ENCODE measurements around the gene SLC26A5.

SLC26A5 gene

GRCh38 chr7:103398483-103399127 lies 47.4 kb downstream of the SLC26A5 start:
- DNase-seq: no peak

- no peak for DNase-seq
Measured at GRCh38 chr7:103396471-103396870, 49.5 kb downstream of the SLC26A5 start.

- no peak for DNase-seq
Measured at GRCh38 chr7:103395071-103395470, 50.9 kb downstream of the SLC26A5 start.

GRCh38 chr7:103394566-103394965 lies 51.4 kb downstream of the SLC26A5 start:
- no peak for DNase-seq

- no peak for DNase-seq
Measured at GRCh38 chr7:103391976-103392375, 54.0 kb downstream of the SLC26A5 start.

GRCh38 chr7:103391150-103391549 lies 54.9 kb downstream of the SLC26A5 start:
- no peak for DNase-seq

- DNase-seq: no peak
Measured at GRCh38 chr7:103389263-103389662, 56.7 kb downstream of the SLC26A5 start.

GRCh38 chr7:103388469-103389140 lies 57.4 kb downstream of the SLC26A5 start:
- DNase-seq: no peak

- no peak for DNase-seq
Measured at GRCh38 chr7:103387242-103387641, 58.8 kb downstream of the SLC26A5 start.

GRCh38 chr7:103382032-103382402 lies 64.0 kb downstream of the SLC26A5 start:
- DNase-seq: no peak

GRCh38 chr7:103381280-103382031 lies 64.6 kb downstream of the SLC26A5 start:
- DNase-seq: no peak

GRCh38 chr7:103380395-103381191 lies 65.4 kb downstream of the SLC26A5 start:
- no peak for DNase-seq

GRCh38 chr7:103379270-103379975 lies 66.6 kb downstream of the SLC26A5 start:
- DNase-seq: no peak

- DNase-seq: no peak
Measured at GRCh38 chr7:103373866-103374643, 72.0 kb downstream of the SLC26A5 start.

- no peak for DNase-seq
Measured at GRCh38 chr7:103369432-103369831, 76.6 kb downstream of the SLC26A5 start.

- DNase-seq: no peak
Measured at GRCh38 chr7:103349805-103350204, 96.2 kb downstream of the SLC26A5 start.

- no peak for DNase-seq
Measured at GRCh38 chr7:103348959-103349358, 97.0 kb downstream of the SLC26A5 start.

GRCh38 chr7:103348452-103348851 lies 97.6 kb downstream of the SLC26A5 start:
- no peak for DNase-seq

GRCh38 chr7:103347507-103348267 lies 98.3 kb downstream of the SLC26A5 start, which contains the start of gene PSMC2:
Gene PSMC2 (plus strand): TSS chr7:103347643. CDS start chr7:103347712, 69 bp downstream.
- peak; percentile 74 for DNase-seq

- no peak for DNase-seq
Measured at GRCh38 chr7:103346396-103346795, 99.6 kb downstream of the SLC26A5 start.
